Stimulated activated CD4-positive, alpha-beta T cell treated with anti-CD3 and anti-CD28 coated beads, Interleukin-15, amount 100 ng/mL, for 1 hour (primary cell): ENCODE data around the gene B3GLCT.
"Not testable (repeated sequence)": the region's sequence is repeated elsewhere in the genome, so short reads cannot be mapped to it uniquely, and the experiment has no call there.

ENCODE experiments used
- DNase-seq, 2 donors: peaks; one replicate each; pipeline ENCODE4 v3.0.0-alpha.2; 2020; ENCODE audit warnings: low read depth in 1 of 2, low spot score in 1 of 2

The B3GLCT gene

DNA sequence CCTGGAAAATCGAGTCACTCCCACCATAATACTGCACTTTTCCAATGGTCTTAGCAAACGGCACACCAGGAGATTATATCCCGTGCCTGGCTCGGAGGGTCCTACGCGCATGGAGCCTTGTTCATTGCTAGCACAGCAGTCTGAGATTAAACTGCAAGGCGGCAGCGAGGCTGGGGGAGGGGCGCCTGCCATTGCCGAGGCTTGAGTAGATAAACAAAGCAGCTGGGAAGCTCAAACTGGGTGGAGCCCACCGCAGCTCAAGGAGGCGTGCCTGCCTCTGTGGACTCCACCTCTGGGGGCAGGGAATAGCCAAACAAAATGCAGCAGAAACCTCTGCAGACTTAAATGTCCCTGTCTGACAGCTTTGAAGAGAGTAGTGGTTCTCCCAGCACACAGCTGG is 141.1 kb downstream of the B3GLCT start:
- DNase-seq, result not testable (repeated sequence)

- DNase-seq, result no peak
Measured at GRCh38 chr13:31346891-31347290, 147.1 kb downstream of the B3GLCT start.

DNA sequence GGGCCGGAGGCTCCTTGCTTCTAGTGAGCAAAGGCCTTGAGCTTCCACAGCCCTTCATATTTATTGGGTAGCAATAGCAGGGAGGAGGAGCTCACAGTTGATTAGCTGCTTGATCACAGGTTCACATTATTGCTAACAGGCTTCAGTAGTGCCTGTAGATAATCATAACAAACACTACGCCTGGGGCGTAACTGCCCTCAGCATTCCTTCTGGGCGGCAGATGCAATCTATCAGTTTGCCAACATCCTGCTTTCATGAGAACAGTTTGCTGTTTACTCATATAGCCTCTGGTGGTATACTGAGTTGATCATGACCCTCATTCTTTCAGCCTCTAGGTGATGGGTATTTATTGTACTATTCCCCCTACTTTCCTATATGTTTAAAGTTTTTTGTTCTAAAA is 149.4 kb downstream of the B3GLCT start:
- DNase-seq, result no peak

GRCh38 chr13:31350560-31350959 is 150.8 kb downstream of the B3GLCT start:
- DNase-seq, result no peak

- DNase-seq, result no peak
Measured at GRCh38 chr13:31351376-31351775, 151.6 kb downstream of the B3GLCT start.

- no peak for DNase-seq
Measured at GRCh38 chr13:31352467-31352866, 152.7 kb downstream of the B3GLCT start.

- no peak for DNase-seq
Measured at GRCh38 chr13:31355001-31355400, 155.2 kb downstream of the B3GLCT start.

GRCh38 chr13:31356991-31357390 is 157.2 kb downstream of the B3GLCT start:
- DNase-seq, result no peak

DNA sequence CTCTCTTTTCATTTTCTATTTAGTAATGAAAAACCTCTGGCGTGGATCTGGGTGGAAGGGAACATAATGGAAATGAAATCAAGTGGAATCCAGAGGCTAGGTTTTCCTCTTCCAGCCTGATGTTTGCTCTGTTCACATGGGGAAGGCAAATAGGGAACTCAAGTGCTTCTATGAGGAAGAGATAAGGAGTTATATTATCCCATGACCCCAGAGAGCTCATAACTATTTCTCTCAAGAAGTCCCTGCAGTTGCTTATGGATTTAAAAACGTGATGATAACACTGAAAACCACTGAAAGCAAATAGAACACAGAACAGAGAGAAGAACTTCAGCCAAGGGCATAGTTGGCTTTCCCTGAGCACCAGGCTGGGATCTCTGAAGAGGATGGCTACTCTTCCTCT is 157.8 kb downstream of the B3GLCT start:
- no peak for DNase-seq

DNA sequence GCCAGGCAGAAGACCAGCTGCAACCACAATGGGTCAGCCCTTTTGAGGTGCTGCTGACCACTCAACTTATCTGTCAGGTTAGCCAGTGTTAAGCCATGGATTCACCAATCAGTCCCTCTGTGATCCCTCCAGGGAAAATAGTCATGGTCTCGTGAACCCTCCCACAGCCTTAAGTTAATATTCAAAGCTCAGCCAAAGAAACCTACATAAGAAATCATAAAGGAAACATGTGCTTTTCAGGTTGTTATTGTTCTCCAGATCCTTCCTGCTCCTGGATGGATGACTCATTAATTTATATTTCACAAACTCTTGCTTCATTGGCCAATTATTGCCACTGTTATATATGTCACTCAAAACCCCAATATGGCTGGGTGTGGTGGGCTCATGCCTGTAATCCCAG is 161.9 kb downstream of the B3GLCT start:
- DNase-seq, result no peak

DNA sequence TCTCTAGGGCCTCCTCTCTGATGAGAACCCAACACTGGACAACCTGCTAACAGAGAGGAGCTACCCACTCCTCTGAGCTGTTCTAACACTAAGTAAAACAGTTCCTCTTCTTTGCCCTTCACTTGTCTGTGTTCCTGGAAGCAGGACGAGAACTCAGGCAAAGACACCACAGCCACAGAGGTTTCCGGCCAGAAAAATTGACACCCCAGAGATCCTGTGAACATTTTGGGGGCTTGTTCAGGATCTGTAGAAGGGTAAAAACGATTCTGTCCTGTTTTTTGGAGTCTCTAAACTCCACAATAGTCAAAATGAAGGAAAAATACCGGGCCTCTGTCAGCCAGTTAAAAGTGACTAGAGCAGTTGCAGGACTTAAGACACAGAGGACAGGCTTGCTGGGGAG is 165.9 kb downstream of the B3GLCT start:
- no peak for DNase-seq

GRCh38 chr13:31367410-31367809 is 167.6 kb downstream of the B3GLCT start:
- no peak for DNase-seq

- no peak for DNase-seq
Measured at GRCh38 chr13:31369213-31369612, 169.4 kb downstream of the B3GLCT start.

GRCh38 chr13:31372454-31372853 is 172.7 kb downstream of the B3GLCT start:
- no peak for DNase-seq

GRCh38 chr13:31374682-31375081 is 174.9 kb downstream of the B3GLCT start:
- no peak for DNase-seq

DNA sequence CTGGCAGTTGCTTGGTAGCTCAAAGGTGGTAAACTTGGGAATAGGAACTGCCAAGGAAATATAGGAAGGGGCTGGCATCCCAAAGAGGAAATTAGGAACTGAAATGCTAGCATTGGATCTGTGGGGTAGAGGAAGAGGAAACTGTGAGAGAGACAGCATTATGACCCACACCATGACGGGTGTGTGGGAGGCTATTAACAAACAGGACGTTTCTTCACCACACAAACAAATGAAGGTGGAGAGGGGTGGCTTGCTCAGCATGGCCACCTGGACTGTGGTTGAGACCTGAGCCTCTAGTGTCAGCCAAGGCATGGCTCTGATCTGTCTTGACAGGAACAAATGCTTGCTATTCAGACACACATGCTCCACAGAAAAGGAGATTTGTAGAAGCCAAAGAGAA is 178.2 kb downstream of the B3GLCT start:
- no peak for DNase-seq

DNA sequence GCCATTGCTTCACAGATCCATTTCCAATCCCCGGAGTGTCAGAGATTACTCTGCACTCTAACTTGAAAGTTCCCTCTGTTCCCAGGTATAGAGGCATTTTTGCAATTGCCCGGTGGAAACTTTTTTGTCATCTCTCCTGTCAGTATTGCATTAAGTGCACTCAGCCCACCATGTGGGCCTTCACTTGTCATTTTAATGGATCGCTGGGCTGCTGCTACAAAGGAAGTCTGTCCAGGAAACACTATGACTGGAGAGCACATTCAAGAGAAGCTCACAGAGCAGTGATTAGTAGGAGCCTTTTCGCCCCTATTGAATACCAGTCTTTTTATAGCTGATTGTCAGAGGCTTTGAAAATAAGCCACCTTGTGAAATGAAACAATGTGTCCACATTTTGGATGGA is 180.9 kb downstream of the B3GLCT start:
- DNase-seq, result no peak
